ENCODE results near the gene USP14. TPM values are rescaled to one million over a fixed set of nuclear protein-coding genes. Genes with fewer than 3 reads are reported as not detected.

Gene USP14
- total RNA-seq, 2 donors from 2014 or later, result 18.0 to 21.5 TPM

GRCh38 chr18:231563-231962 lies 73.2 kb downstream of the USP14 start:
- H3K27ac ChIP-seq, result no peak overlapping the region
- no peaks in the 10 kb centered on the region for H3K4me1 ChIP-seq
- no peaks in the 10 kb centered on the region for H3K27me3 ChIP-seq
- no peak overlapping the region for H3K4me3 ChIP-seq
- H3K36me3 ChIP-seq, result peaks cover 9% of the 10 kb centered on the region
- TF ChIP-seq CTCF (IDR thresholded peaks at IDR 0.05), result no peak
- H3K9me3 ChIP-seq, result no peaks in the 10 kb centered on the region
- DNase-seq (ENCODE audit: low spot score), result no peak

GRCh38 chr18:240175-240574 lies 81.8 kb downstream of the USP14 start:
- peaks cover 8% of the 10 kb centered on the region for H3K36me3 ChIP-seq
- H3K27ac ChIP-seq, result peak overlapping the region in 1 of 2 donors; percentile 67
- no peaks in the 10 kb centered on the region for H3K27me3 ChIP-seq

GRCh38 chr18:245282-245847 lies 87.0 kb downstream of the USP14 start:
- TF ChIP-seq CTCF (IDR thresholded peaks at IDR 0.05), result no peak
- DNase-seq (ENCODE audit: low spot score), result no peak
- Histone ChIP-seq H3K4me3 (no peak overlapping the region), H3K27me3 (no peaks in the 10 kb centered on the region), H3K9me3 (no peaks in the 10 kb centered on the region), H3K4me1 (peaks cover 0 to 4% of the 10 kb centered on the region in 2 donors), H3K36me3 (peaks cover 47% of the 10 kb centered on the region), H3K27ac (no peak overlapping the region)

More at GRCh38 chr18:240175-240574, 81.8 kb downstream of the USP14 start:
- DNase-seq (ENCODE audit: low spot score), result no peak
- TF ChIP-seq CTCF (IDR thresholded peaks at IDR 0.05), result no peak
- Histone ChIP-seq H3K4me1 (peaks cover 0 to 5% of the 10 kb centered on the region in 2 donors), H3K4me3 (no peak overlapping the region), H3K9me3 (no peaks in the 10 kb centered on the region)

GRCh38 chr18:248053-248452 lies 89.7 kb downstream of the USP14 start:
- H3K27ac ChIP-seq, result no peak overlapping the region
- H3K27me3 ChIP-seq, result no peaks in the 10 kb centered on the region
- TF ChIP-seq CTCF (IDR thresholded peaks at IDR 0.05), result no peak
- DNase-seq (ENCODE audit: low spot score), result no peak
- no peaks in the 10 kb centered on the region for H3K4me1 ChIP-seq
- H3K4me3 ChIP-seq, result no peak overlapping the region
- H3K36me3 ChIP-seq, result peaks cover 74% of the 10 kb centered on the region
- H3K9me3 ChIP-seq, result no peaks in the 10 kb centered on the region

GRCh38 chr18:250685-251084 lies 92.3 kb downstream of the USP14 start:
- H3K27me3 ChIP-seq, result no peaks in the 10 kb centered on the region
- H3K27ac ChIP-seq, result no peak overlapping the region
- DNase-seq (ENCODE audit: low spot score), result no peak
- TF ChIP-seq CTCF (IDR thresholded peaks at IDR 0.05), result no peak
- H3K4me3 ChIP-seq, result no peak overlapping the region
- no peaks in the 10 kb centered on the region for H3K9me3 ChIP-seq
- H3K36me3 ChIP-seq, result peaks cover 80% of the 10 kb centered on the region
- H3K4me1 ChIP-seq, result no peaks in the 10 kb centered on the region

- Histone ChIP-seq H3K27me3 (no peaks in the 10 kb centered on the region), H3K27ac (no peak overlapping the region), H3K36me3 (peaks cover 87% of the 10 kb centered on the region), H3K4me1 (no peaks in the 10 kb centered on the region), H3K9me3 (no peaks in the 10 kb centered on the region), H3K4me3 (no peak overlapping the region)
- DNase-seq (ENCODE audit: low spot score), result no peak
- TF ChIP-seq CTCF (IDR thresholded peaks at IDR 0.05), result no peak
These were observed 93.2 kb downstream of the USP14 start for GRCh38 chr18:251572-251971.
